ENCODE results near the gene GRAMD1B.
"Not testable (repeated sequence)": the region's sequence is repeated elsewhere in the genome, so short reads cannot be mapped to it uniquely, and the experiment has no call there.

Gene GRAMD1B

GRCh38 chr11:123509737-123510578, 79.9 kb downstream of the GRAMD1B start:
- Histone ChIP-seq H3K27ac (ENCODE audit: low read length) (no peak overlapping the region), H3K27me3 (ENCODE audit: control insufficient read depth, insufficient read depth, low read length) (no peaks in the 10 kb centered on the region), H3K9me3 (ENCODE audit: control insufficient read depth, insufficient read depth, low read length) (no peaks in the 10 kb centered on the region), H3K4me1 (ENCODE audit: control insufficient read depth, insufficient read depth, low read length) (peaks cover 5% of the 10 kb centered on the region; the same call in 1 of the 2 replicates), H3K4me3 (ENCODE audit: low read length) (no peak overlapping the region), H3K36me3 (ENCODE audit: control insufficient read depth, insufficient read depth, low read length) (no peaks in the 10 kb centered on the region)
- DNase-seq (ENCODE audit: low read depth, low spot score), result peak; percentile 48
- no CpG with 5 or more reads among the region's 18 CpGs for WGBS (ENCODE audit: insufficient coverage, insufficient read length)

DNA sequence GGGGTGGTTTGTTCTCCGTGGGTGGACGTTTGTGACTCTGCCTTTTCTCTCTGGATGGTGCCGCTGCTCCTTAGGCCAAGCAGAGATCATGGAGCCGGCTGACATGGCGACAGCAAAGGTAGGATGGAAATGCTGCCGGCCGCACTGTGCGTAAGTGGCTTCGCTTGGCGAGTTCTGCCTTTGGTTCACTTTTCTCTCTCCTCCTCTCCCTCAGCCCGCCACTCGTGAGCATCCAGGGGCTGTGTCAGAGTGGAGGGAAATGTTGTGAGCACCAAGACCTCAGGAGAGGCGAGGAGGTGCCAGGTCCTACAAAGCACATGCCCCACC, 80.5 kb downstream of the GRAMD1B start:
- H3K27ac ChIP-seq (ENCODE audit: low read length), result no peak overlapping the region
- no CpG with 5 or more reads among the region's 13 CpGs for WGBS (ENCODE audit: insufficient coverage, insufficient read length)

GRCh38 chr11:123511037-123511870, 81.2 kb downstream of the GRAMD1B start:
- WGBS (ENCODE audit: insufficient coverage, insufficient read length), result no CpG with 5 or more reads among the region's 14 CpGs
- Histone ChIP-seq H3K4me3 (ENCODE audit: low read length) (no peak overlapping the region), H3K9me3 (ENCODE audit: control insufficient read depth, insufficient read depth, low read length) (no peaks in the 10 kb centered on the region), H3K4me1 (ENCODE audit: control insufficient read depth, insufficient read depth, low read length) (peaks cover 5% of the 10 kb centered on the region; the same call in 1 of the 2 replicates), H3K27ac (ENCODE audit: low read length) (no peak overlapping the region), H3K27me3 (ENCODE audit: control insufficient read depth, insufficient read depth, low read length) (no peaks in the 10 kb centered on the region), H3K36me3 (ENCODE audit: control insufficient read depth, insufficient read depth, low read length) (no peaks in the 10 kb centered on the region)
- peak; percentile 87 for DNase-seq (ENCODE audit: low read depth, low spot score)

More for the DNA sequence above, 80.5 kb downstream of the GRAMD1B start:
- DNase-seq (ENCODE audit: low read depth, low spot score), result no peak
- H3K36me3 ChIP-seq (ENCODE audit: control insufficient read depth, insufficient read depth, low read length), result no peaks in the 10 kb centered on the region
- H3K4me1 ChIP-seq (ENCODE audit: control insufficient read depth, insufficient read depth, low read length), result peaks cover 5% of the 10 kb centered on the region; the same call in 1 of the 2 replicates
- no peak overlapping the region for H3K4me3 ChIP-seq (ENCODE audit: low read length)
- no peaks in the 10 kb centered on the region for H3K9me3 ChIP-seq (ENCODE audit: control insufficient read depth, insufficient read depth, low read length)
- no peaks in the 10 kb centered on the region for H3K27me3 ChIP-seq (ENCODE audit: control insufficient read depth, insufficient read depth, low read length)

GRCh38 chr11:123513309-123513708, 83.2 kb downstream of the GRAMD1B start:
- not testable (repeated sequence) for H3K36me3 ChIP-seq (ENCODE audit: control insufficient read depth, insufficient read depth, low read length); DNase-seq (ENCODE audit: low read depth, low spot score); H3K4me3 ChIP-seq (ENCODE audit: low read length); H3K27me3 ChIP-seq (ENCODE audit: control insufficient read depth, insufficient read depth, low read length); H3K9me3 ChIP-seq (ENCODE audit: control insufficient read depth, insufficient read depth, low read length); H3K27ac ChIP-seq (ENCODE audit: low read length); H3K4me1 ChIP-seq (ENCODE audit: control insufficient read depth, insufficient read depth, low read length)

- Histone ChIP-seq H3K9me3 (ENCODE audit: control insufficient read depth, insufficient read depth, low read length) (no peaks in the 10 kb centered on the region), H3K36me3 (ENCODE audit: control insufficient read depth, insufficient read depth, low read length) (no peaks in the 10 kb centered on the region), H3K27ac (ENCODE audit: low read length) (no peak overlapping the region), H3K4me1 (ENCODE audit: control insufficient read depth, insufficient read depth, low read length) (peaks cover 9% of the 10 kb centered on the region), H3K4me3 (ENCODE audit: low read length) (no peak overlapping the region), H3K27me3 (ENCODE audit: control insufficient read depth, insufficient read depth, low read length) (no peaks in the 10 kb centered on the region)
- no peak for DNase-seq (ENCODE audit: low read depth, low spot score)
- WGBS (ENCODE audit: insufficient coverage, insufficient read length), result no CpG with 5 or more reads among the region's 4 CpGs
Observed at GRCh38 chr11:123516238-123516637, 86.2 kb downstream of the GRAMD1B start.

GRCh38 chr11:123517559-123518364, 87.7 kb downstream of the GRAMD1B start:
- no peak for DNase-seq (ENCODE audit: low read depth, low spot score)
- Histone ChIP-seq H3K9me3 (ENCODE audit: control insufficient read depth, insufficient read depth, low read length) (no peaks in the 10 kb centered on the region), H3K36me3 (ENCODE audit: control insufficient read depth, insufficient read depth, low read length) (no peaks in the 10 kb centered on the region), H3K27ac (ENCODE audit: low read length) (no peak overlapping the region), H3K27me3 (ENCODE audit: control insufficient read depth, insufficient read depth, low read length) (no peaks in the 10 kb centered on the region), H3K4me1 (ENCODE audit: control insufficient read depth, insufficient read depth, low read length) (peaks cover 9% of the 10 kb centered on the region), H3K4me3 (ENCODE audit: low read length) (no peak overlapping the region)
- WGBS (ENCODE audit: insufficient coverage, insufficient read length), result no CpG with 5 or more reads among the region's 17 CpGs

DNA sequence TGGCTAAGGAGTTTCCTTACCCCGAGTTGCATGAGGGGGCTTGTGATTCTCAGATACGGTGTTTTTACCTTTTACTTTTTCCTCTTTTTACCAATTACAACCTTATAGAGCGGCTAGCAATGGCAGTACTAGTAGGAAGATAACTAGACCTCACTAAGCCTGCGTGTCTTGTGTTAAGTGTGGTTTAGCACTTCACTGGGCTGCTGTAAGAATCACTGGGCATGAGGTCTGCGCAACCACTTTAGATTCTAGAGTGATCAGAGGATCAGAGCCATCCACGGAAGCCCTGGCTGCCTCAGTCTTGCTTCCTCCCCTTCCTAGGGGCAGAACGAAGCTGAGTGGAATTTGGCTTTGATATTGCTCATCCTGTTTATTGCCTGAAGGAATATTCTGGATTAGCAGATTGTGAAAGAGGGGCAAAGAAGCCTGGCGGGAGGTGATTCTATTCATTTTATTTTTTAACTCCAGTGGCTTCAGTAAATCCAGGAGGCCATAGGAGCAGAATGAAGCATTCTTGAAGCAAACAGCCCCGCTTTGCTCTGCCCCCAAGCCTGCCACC, 88.5 kb downstream of the GRAMD1B start:
- Histone ChIP-seq H3K4me1 (ENCODE audit: control insufficient read depth, insufficient read depth, low read length) (peaks cover 9% of the 10 kb centered on the region), H3K27ac (ENCODE audit: low read length) (no peak overlapping the region)

DNA sequence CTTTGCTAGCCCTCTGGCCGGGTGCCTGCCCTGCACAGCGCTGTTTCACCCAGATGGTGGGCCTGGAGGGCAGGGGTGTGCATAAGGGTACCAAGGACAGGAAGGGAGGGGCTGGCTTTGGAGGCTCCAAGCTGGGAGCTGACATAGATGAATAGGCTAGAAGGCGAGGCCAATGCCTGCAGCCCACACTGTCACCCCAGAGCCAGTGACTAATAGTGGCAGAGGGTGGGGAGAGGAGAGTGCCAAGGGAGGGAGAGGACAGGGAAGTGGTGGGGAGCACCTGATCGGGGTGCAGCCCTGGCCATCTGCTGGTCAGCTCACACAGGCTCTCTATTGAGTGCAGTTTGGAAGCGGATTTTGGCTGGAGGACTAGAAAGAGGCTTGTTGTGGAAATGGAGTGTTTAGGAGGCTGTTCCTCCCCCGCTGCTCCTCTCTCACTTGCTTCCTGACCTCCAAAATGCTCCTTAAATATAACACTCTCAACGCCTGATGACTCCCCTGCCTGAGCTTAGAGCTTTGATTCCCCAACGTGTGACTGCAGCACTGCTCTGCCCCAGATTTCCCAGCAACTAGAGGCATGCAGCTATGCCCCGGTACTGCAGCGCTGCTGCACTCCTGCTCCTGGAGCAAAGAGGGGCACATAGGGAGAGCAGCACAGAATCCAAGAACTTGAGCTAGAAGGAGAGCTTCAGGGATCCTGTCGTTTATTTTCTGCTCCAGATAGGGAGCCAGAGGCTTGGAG, 89.2 kb downstream of the GRAMD1B start:
- DNase-seq (ENCODE audit: low read depth, low spot score), result no peak
- H3K27ac ChIP-seq (ENCODE audit: low read length), result no peak overlapping the region
- WGBS (ENCODE audit: insufficient coverage, insufficient read length), result no CpG with 5 or more reads among the region's 11 CpGs

More for the DNA sequence above, 88.5 kb downstream of the GRAMD1B start:
- Histone ChIP-seq H3K27me3 (ENCODE audit: control insufficient read depth, insufficient read depth, low read length) (no peaks in the 10 kb centered on the region), H3K4me3 (ENCODE audit: low read length) (no peak overlapping the region), H3K9me3 (ENCODE audit: control insufficient read depth, insufficient read depth, low read length) (no peaks in the 10 kb centered on the region), H3K36me3 (ENCODE audit: control insufficient read depth, insufficient read depth, low read length) (no peaks in the 10 kb centered on the region)
- no CpG with 5 or more reads among the region's 9 CpGs for whole genome bisulfite sequencing (ENCODE audit: insufficient coverage, insufficient read length)
- no peak for DNase-seq (ENCODE audit: low read depth, low spot score)

GRCh38 chr11:123519797-123520193, 89.7 kb downstream of the GRAMD1B start:
- Histone ChIP-seq H3K27ac (ENCODE audit: low read length) (no peak overlapping the region), H3K27me3 (ENCODE audit: control insufficient read depth, insufficient read depth, low read length) (no peaks in the 10 kb centered on the region), H3K36me3 (ENCODE audit: control insufficient read depth, insufficient read depth, low read length) (no peaks in the 10 kb centered on the region), H3K9me3 (ENCODE audit: control insufficient read depth, insufficient read depth, low read length) (no peaks in the 10 kb centered on the region), H3K4me3 (ENCODE audit: low read length) (no peak overlapping the region), H3K4me1 (ENCODE audit: control insufficient read depth, insufficient read depth, low read length) (peaks cover 9% of the 10 kb centered on the region)
- no peak for DNase-seq (ENCODE audit: low read depth, low spot score)
- no CpG with 5 or more reads among the region's 7 CpGs for WGBS (ENCODE audit: insufficient coverage, insufficient read length)

More for the DNA sequence above, 89.2 kb downstream of the GRAMD1B start:
- Histone ChIP-seq H3K4me1 (ENCODE audit: control insufficient read depth, insufficient read depth, low read length) (peaks cover 9% of the 10 kb centered on the region), H3K4me3 (ENCODE audit: low read length) (no peak overlapping the region), H3K9me3 (ENCODE audit: control insufficient read depth, insufficient read depth, low read length) (no peaks in the 10 kb centered on the region), H3K27me3 (ENCODE audit: control insufficient read depth, insufficient read depth, low read length) (no peaks in the 10 kb centered on the region), H3K36me3 (ENCODE audit: control insufficient read depth, insufficient read depth, low read length) (no peaks in the 10 kb centered on the region)
